Parathyroid adenoma (tissue), 2 donors: ENCODE results near the gene PRELP.

Experiments used
- H2AFZ ChIP-seq: fragments of 300-600 bp; sonication (generic); one replicate; pipeline ENCODE4 v1.7.0; 2017; ENCODE audit warnings: antibody characterized with exemption, mild to moderate bottlenecking
- H3K27ac ChIP-seq: fragments of 300-600 bp; sonication (generic); one replicate; pipeline ENCODE4 v1.7.0; 2017
- H3K27me3 ChIP-seq: fragments of 300-600 bp; sonication (generic); one replicate; pipeline ENCODE4 v1.7.0; 2017; ENCODE audit warnings: low read length; ENCODE audit not compliant: control insufficient read depth, insufficient read depth
- H3K36me3 ChIP-seq: fragments of 300-600 bp; sonication (generic); one replicate; pipeline ENCODE4 v1.7.0; 2017; ENCODE audit warnings: low read length; ENCODE audit not compliant: control insufficient read depth, insufficient read depth
- H3K4me1 ChIP-seq: fragments of 300-600 bp; sonication (generic); one replicate; pipeline ENCODE4 v1.7.0; 2017; ENCODE audit warnings: control low read depth
- H3K4me2 ChIP-seq: fragments of 300-600 bp; sonication (generic); one replicate; pipeline ENCODE4 v1.7.0; 2017; ENCODE audit warnings: low read length
- H3K4me3 ChIP-seq: fragments of 300-600 bp; sonication (generic); one replicate; pipeline ENCODE4 v1.7.0; 2017; ENCODE audit warnings: low read depth, low read length
- H3K79me2 ChIP-seq: fragments of 300-600 bp; sonication (generic); one replicate; pipeline ENCODE4 v1.7.0; 2017; ENCODE audit warnings: control low read depth
- H3K9ac ChIP-seq: fragments of 300-600 bp; sonication (generic); one replicate; pipeline ENCODE4 v1.7.0; 2017; ENCODE audit warnings: mild to moderate bottlenecking
- H3K9me3 ChIP-seq: fragments of 300-600 bp; sonication (generic); one replicate; pipeline ENCODE4 v1.7.0; 2017; ENCODE audit warnings: low read length; ENCODE audit not compliant: control insufficient read depth
- TF ChIP-seq, protein P1 (sequence below): fragments of 300-600 bp; sonication (generic); IDR thresholded peaks from one replicate; pipeline ENCODE4 v1.7.0; 2017; ENCODE audit warnings: antibody characterized with exemption, mild to moderate bottlenecking
- donor health status: primary hyperparathyroidism.

Gene PRELP

DNA sequence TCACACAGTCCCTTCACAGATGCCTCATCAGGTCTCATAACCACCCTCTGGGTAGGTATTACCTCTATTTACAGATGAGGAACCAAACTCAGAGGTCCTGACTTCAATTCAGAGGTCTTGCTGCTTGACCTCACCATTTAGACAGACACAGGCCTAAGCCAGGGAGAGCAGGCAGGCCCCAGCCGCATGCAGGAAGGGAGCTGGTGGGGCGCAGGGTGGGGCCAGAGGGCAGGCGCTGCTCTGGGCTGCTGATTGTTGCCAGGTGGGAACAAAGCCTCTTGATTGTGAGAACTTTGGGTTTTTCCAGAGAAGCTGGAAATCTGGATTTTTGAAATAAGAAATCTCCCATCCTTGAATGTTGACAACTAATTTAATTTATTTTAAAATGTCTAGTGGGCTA is 19.9 kb upstream of the PRELP start:
- no peak overlapping the region for H3K4me3 ChIP-seq
- H3K4me2 ChIP-seq, result no peak overlapping the region
- H3K9ac ChIP-seq, result no peak overlapping the region
- no peaks in the 10 kb centered on the region for H3K36me3 ChIP-seq
- TF ChIP-seq, protein P1, sequence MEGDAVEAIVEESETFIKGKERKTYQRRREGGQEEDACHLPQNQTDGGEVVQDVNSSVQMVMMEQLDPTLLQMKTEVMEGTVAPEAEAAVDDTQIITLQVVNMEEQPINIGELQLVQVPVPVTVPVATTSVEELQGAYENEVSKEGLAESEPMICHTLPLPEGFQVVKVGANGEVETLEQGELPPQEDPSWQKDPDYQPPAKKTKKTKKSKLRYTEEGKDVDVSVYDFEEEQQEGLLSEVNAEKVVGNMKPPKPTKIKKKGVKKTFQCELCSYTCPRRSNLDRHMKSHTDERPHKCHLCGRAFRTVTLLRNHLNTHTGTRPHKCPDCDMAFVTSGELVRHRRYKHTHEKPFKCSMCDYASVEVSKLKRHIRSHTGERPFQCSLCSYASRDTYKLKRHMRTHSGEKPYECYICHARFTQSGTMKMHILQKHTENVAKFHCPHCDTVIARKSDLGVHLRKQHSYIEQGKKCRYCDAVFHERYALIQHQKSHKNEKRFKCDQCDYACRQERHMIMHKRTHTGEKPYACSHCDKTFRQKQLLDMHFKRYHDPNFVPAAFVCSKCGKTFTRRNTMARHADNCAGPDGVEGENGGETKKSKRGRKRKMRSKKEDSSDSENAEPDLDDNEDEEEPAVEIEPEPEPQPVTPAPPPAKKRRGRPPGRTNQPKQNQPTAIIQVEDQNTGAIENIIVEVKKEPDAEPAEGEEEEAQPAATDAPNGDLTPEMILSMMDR, result no peak
- no peaks in the 10 kb centered on the region for H3K79me2 ChIP-seq
- no peaks in the 10 kb centered on the region for H3K27me3 ChIP-seq
- H3K9me3 ChIP-seq, result no peaks in the 10 kb centered on the region
- no peak overlapping the region for H2AFZ ChIP-seq
- no peaks in the 10 kb centered on the region for H3K4me1 ChIP-seq
- H3K27ac ChIP-seq, result no peak overlapping the region

DNA sequence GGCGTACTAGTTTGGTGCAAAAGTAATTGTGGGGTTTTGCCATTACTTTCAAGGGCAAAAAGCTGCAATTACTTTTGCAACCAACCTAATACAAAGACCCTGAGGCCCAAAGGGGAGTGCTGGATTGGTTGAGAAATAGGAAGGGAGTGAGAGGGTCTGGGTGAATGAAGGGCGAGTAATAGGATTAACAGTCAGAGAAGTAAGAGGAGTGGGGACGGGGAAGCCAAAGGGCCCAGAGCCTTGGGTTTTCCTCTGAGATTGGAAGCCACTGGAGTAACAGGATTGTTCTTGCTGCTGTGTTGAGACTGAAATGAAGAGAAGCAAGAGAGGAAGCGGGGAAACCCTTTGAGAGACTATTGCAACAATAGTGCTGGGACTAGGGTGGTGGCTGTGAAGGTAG is 19.0 kb upstream of the PRELP start:
- Histone ChIP-seq H3K36me3 (no peaks in the 10 kb centered on the region), H3K79me2 (no peaks in the 10 kb centered on the region), H2AFZ (no peak overlapping the region), H3K9me3 (no peaks in the 10 kb centered on the region), H3K27me3 (no peaks in the 10 kb centered on the region), H3K9ac (no peak overlapping the region), H3K27ac (no peak overlapping the region), H3K4me3 (no peak overlapping the region), H3K4me1 (no peaks in the 10 kb centered on the region), H3K4me2 (no peak overlapping the region)
- TF ChIP-seq, protein P1, result no peak

DNA sequence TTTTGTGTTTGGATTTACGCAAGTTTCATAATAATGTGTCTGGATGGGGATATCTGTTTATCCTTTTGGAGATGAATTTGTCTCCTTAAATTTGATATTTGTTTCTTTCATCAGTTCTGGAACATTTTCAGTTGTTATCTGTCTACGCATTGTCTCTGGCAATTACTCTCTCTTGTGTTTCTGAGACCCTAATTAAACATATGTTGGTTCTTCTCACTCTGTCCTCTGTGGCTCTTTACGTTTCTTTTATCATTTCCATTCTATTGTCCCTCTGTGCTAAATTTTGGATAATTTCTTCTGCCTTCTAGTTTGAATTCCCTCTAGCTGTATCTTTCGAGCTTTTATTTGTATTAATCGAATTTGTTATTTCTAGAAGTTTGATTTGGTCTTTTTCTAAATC is 17.5 kb upstream of the PRELP start:
- H3K4me2 ChIP-seq, result no peak overlapping the region
- H3K36me3 ChIP-seq, result no peaks in the 10 kb centered on the region
- H3K4me1 ChIP-seq, result no peaks in the 10 kb centered on the region
- no peak overlapping the region for H3K27ac ChIP-seq
- TF ChIP-seq, protein P1, result no peak
- H3K9ac ChIP-seq, result no peak overlapping the region
- no peaks in the 10 kb centered on the region for H3K27me3 ChIP-seq
- H3K79me2 ChIP-seq, result no peaks in the 10 kb centered on the region
- H3K4me3 ChIP-seq, result no peak overlapping the region
- H3K9me3 ChIP-seq, result no peaks in the 10 kb centered on the region
- H2AFZ ChIP-seq, result no peak overlapping the region

DNA sequence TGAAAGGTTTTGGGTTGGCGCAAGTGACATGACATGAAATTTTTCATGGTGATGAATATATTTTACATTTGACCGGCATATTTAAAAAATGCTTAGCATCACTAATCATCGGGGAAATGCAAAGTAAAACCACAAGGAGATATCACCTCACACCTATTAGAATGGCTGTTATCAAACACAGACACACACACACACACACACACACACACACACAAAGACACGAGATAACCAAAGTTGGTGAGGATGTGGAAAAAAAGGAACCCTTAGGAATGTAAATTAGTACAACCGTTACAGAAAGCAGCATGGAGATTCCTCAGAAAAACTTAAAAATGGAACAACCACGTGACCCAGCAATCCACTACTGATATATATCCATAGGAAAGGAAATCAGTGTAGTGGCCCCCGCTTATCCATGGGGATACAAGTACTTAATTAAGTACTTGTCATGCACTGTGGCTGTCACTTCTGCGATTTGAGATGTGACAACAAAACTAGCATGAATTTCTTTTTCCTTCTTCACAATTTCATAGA is 15.9 kb upstream of the PRELP start:
- H3K36me3 ChIP-seq, result no peaks in the 10 kb centered on the region
- H3K4me3 ChIP-seq, result no peak overlapping the region
- TF ChIP-seq, protein P1, result no peak
- no peak overlapping the region for H2AFZ ChIP-seq
- no peaks in the 10 kb centered on the region for H3K4me1 ChIP-seq
- H3K79me2 ChIP-seq, result no peaks in the 10 kb centered on the region
- H3K27ac ChIP-seq, result no peak overlapping the region
- H3K9ac ChIP-seq, result no peak overlapping the region
- no peaks in the 10 kb centered on the region for H3K27me3 ChIP-seq
- no peak overlapping the region for H3K4me2 ChIP-seq
- no peaks in the 10 kb centered on the region for H3K9me3 ChIP-seq

DNA sequence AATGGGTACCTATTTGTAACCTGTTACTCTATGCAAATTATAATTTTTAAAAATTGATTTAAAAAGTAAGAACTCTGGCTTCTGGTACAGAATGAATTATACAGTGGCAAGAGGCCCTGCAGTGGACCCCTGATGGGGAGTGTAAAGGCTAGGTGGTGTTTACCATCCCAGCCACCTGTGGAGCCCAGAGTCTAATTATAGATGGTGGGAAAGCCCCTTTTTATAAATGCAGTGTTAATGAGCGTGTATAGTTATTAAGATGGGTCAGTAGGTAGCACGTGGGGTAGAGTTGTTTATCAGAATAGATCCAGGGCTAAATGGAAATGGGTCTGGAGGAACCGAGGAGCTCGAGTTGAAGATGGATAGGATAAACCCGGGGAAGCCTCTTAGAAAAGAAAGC is 13.9 kb upstream of the PRELP start:
- no peaks in the 10 kb centered on the region for H3K79me2 ChIP-seq
- H3K36me3 ChIP-seq, result no peaks in the 10 kb centered on the region
- H2AFZ ChIP-seq, result no peak overlapping the region
- no peaks in the 10 kb centered on the region for H3K9me3 ChIP-seq
- no peaks in the 10 kb centered on the region for H3K27me3 ChIP-seq
- no peak overlapping the region for H3K9ac ChIP-seq
- TF ChIP-seq, protein P1, result no peak
- no peak overlapping the region for H3K27ac ChIP-seq
- no peak overlapping the region for H3K4me3 ChIP-seq
- no peaks in the 10 kb centered on the region for H3K4me1 ChIP-seq
- no peak overlapping the region for H3K4me2 ChIP-seq
